ENCODE measurements around the gene MACROH2A1. TPM values are rescaled to one million over a fixed set of nuclear protein-coding genes. Genes with fewer than 3 reads are reported as not detected.

MACROH2A1 gene
- total and polyA plus RNA-seq, 9 of the 15 experiments (the other 6 are each of a cell fraction or from before 2014, with no cell fraction given), result 44.9 to 289 (median 193) TPM

- no TSS peak for BruUV-seq (replicated peaks)
- no peaks in the 10 kb centered on the region for H3K79me2 ChIP-seq (ENCODE audit: control insufficient read depth, insufficient read depth, low read length)
- no peaks in the 10 kb centered on the region for H3K36me3 ChIP-seq (ENCODE audit: control insufficient read depth, insufficient read depth, low read length)
- ChIA-PET CTCF (ENCODE audit: low intra/inter-chr PET ratio) (no interaction called here), POLR2A (no interaction called here)
- no peak overlapping the region for H3K4me3 ChIP-seq
- H3K27me3 ChIP-seq (ENCODE audit: control insufficient read depth in 2 of 2, insufficient read depth in 2 of 2, low read length in 2 of 2), result no peaks in the 10 kb centered on the region
- intact Hi-C loops (cut with micrococcal nuclease), result no loop called here
- no peak overlapping the region for H3K4me2 ChIP-seq (ENCODE audit: insufficient read depth, low read length)
- no peak overlapping the region for H2AFZ ChIP-seq (ENCODE audit: low read depth, low read length)
- 12% methylated on average over 8 of the region's 8 CpGs for WGBS (ENCODE audit: insufficient coverage, low coverage, missing lambda C conversion rate)
- TF ChIP-seq RBM14 (IDR thresholded peaks at IDR 0.05; ENCODE audit: borderline replicate concordance, insufficient read depth, low read depth, low read length) (no peak), RAD21 (CRISPR knock-in tag; conservative IDR thresholded peaks at IDR 0.05 in 1 of 2, IDR thresholded peaks at IDR 0.05 in 1 of 2) (peak in 1 of 2 experiments; percentile 16; a peak in 1 of 4 replicates)
- 0 out of 4 replicates have a peak overlapping the region, but pooled peaks of 1 of the 2 experiments have one; percentile 20 for H3K9ac ChIP-seq (ENCODE audit: insufficient read depth in 1 of 2, low read depth in 2 of 2, low read length in 2 of 2)
- FAIRE-seq, result no peak
- no peaks in the 10 kb centered on the region for H3K9me3 ChIP-seq (replicated peaks; ENCODE audit: control insufficient read depth, insufficient read depth, low read depth, low read length)
- H3K27ac ChIP-seq (ENCODE audit: extremely low read depth, low read depth, low read length), result no peak overlapping the region
- peaks cover 7% of the 10 kb centered on the region; the same call in 1 of the 2 replicates for H4K20me1 ChIP-seq (replicated peaks; ENCODE audit: control insufficient read depth, insufficient read depth, low read length)
- peaks cover 6 to 13% of the 10 kb centered on the region in 2 experiments for H3K4me1 ChIP-seq (replicated peaks in 1 of 2; ENCODE audit: control insufficient read depth in 2 of 2, insufficient read depth in 2 of 2, low read length in 2 of 2)
- peaks cover 4% of the 10 kb centered on the region for H3K9me1 ChIP-seq (ENCODE audit: control insufficient read depth, insufficient read depth, low read length)
- in situ Hi-C loops (cut with MboI), result no loop called here
- DNase-seq (ENCODE audit: extremely low read depth in 1 of 4, low spot score in 3 of 4), result no peak
- ATAC-seq, result peak; percentile 40
These were observed 79.0 kb downstream of the MACROH2A1 start for GRCh38 chr5:135319928-135320606.

GRCh38 chr5:135319458-135319857, 79.6 kb downstream of the MACROH2A1 start:
- Histone ChIP-seq H3K9me1 (ENCODE audit: control insufficient read depth, insufficient read depth, low read length) (no peaks in the 10 kb centered on the region), H3K4me1 (replicated peaks in 1 of 2; ENCODE audit: control insufficient read depth in 2 of 2, insufficient read depth in 2 of 2, low read length in 2 of 2) (peaks cover 6 to 7% of the 10 kb centered on the region in 2 experiments), H3K79me2 (ENCODE audit: control insufficient read depth, insufficient read depth, low read length) (no peaks in the 10 kb centered on the region), H4K20me1 (replicated peaks; ENCODE audit: control insufficient read depth, insufficient read depth, low read length) (peaks cover 1% of the 10 kb centered on the region; the same call in 1 of the 2 replicates), H3K9ac (ENCODE audit: insufficient read depth in 1 of 2, low read depth in 2 of 2, low read length in 2 of 2) (no peak overlapping the region), H3K36me3 (ENCODE audit: control insufficient read depth, insufficient read depth, low read length) (no peaks in the 10 kb centered on the region), H3K4me3 (no peak overlapping the region), H3K27ac (ENCODE audit: extremely low read depth, low read depth, low read length) (no peak overlapping the region), H2AFZ (ENCODE audit: low read depth, low read length) (no peak overlapping the region), H3K27me3 (ENCODE audit: control insufficient read depth in 2 of 2, insufficient read depth in 2 of 2, low read length in 2 of 2) (no peaks in the 10 kb centered on the region), H3K9me3 (replicated peaks; ENCODE audit: control insufficient read depth, insufficient read depth, low read depth, low read length) (no peaks in the 10 kb centered on the region), H3K4me2 (ENCODE audit: insufficient read depth, low read length) (no peak overlapping the region)
- no peak for DNase-seq (ENCODE audit: extremely low read depth in 1 of 4, low spot score in 3 of 4)
- CTCF ChIA-PET (ENCODE audit: low intra/inter-chr PET ratio), result no interaction called here
- WGBS (ENCODE audit: insufficient coverage, low coverage, missing lambda C conversion rate), result 41% methylated on average over 6 of the region's 6 CpGs
- no peak for FAIRE-seq
- no peak for ATAC-seq
- POLR2A ChIA-PET, result interaction anchor here (1.0 kb wide), 1 partner anchor 48 kb away, joined by 5 read pairs; no protein-coding TSS in a partner anchor
- in situ Hi-C loops (cut with MboI) (no loop called here), intact Hi-C loops (cut with micrococcal nuclease) (no loop called here)
- no TSS peak for BruUV-seq (replicated peaks)
- no peak for TF ChIP-seq ZNF354B (CRISPR knock-in tag; IDR thresholded peaks at IDR 0.05)
- TF ChIP-seq TRIM24 (IDR thresholded peaks at IDR 0.05), result no peak
- no peak for TF ChIP-seq MTA1 (IDR thresholded peaks at IDR 0.05; ENCODE audit: borderline replicate concordance)
- no peak for TF ChIP-seq MECOM (CRISPR knock-in tag; IDR thresholded peaks at IDR 0.05)
- TF ChIP-seq TCF15 (CRISPR knock-in tag; IDR thresholded peaks at IDR 0.05), result no peak
- TF ChIP-seq THRAP3 (IDR thresholded peaks at IDR 0.05; ENCODE audit: borderline replicate concordance), result no peak

Data from K562 (cell line).